Measurements from ENCODE around the gene ILDR1.

- TF ChIP-seq ZNF274 (IDR thresholded peaks at IDR 0.05; ENCODE audit: low read depth, low read length) (no peak), YY1 (IDR thresholded peaks at IDR 0.05; ENCODE audit: insufficient read depth, insufficient read length) (no peak)
These were observed 80.5 kb downstream of the ILDR1 start for GRCh38 chr3:121941592-121941991.
